ENCODE results near the gene SLC26A5. TPM values are rescaled to one million over a fixed set of nuclear protein-coding genes. Genes with fewer than 3 reads are reported as not detected.
"Not testable (repeated sequence)": the region's sequence is repeated elsewhere in the genome, so short reads cannot be mapped to it uniquely, and the experiment has no call there.

SLC26A5 gene
- total RNA-seq, 2 experiments from 2014 or later: not detected

GRCh38 chr7:103412151-103412550 lies 33.9 kb downstream of the SLC26A5 start:
- no peak overlapping the region for H3K4me3 ChIP-seq (ENCODE audit: low read depth, low read length, poor library complexity, severe bottlenecking)
- DNase-seq (ENCODE audit: low spot score): no peak
- no peaks in the 10 kb centered on the region for H3K9me2 ChIP-seq (ENCODE audit: insufficient read depth, low read length)
- no peak overlapping the region for H2AFZ ChIP-seq (ENCODE audit: low read length)
- TF ChIP-seq EZH2phosphoT487 (IDR thresholded peaks at IDR 0.05; ENCODE audit: borderline replicate concordance, low read depth, low read length) (no peak), CTCF (conservative IDR thresholded peaks at IDR 0.05; ENCODE audit: low read length) (no peak)
- no TSS peak for BruUV-seq (replicated peaks)
- ChIA-PET CTCF (ENCODE audit: unreplicated experiment) (no interaction called here), POLR2A (interaction anchor here (0.7 kb wide), 1 partner anchor 16 kb away, joined by 3 read pairs; no protein-coding TSS in a partner anchor)
- H3K4me2 ChIP-seq (ENCODE audit: low read length): no peak overlapping the region
- H3K36me3 ChIP-seq (ENCODE audit: insufficient read depth, low read length): no peaks in the 10 kb centered on the region
- no peaks in the 10 kb centered on the region for H3K9me3 ChIP-seq (ENCODE audit: low read length)
- no peaks in the 10 kb centered on the region for H3K79me2 ChIP-seq (ENCODE audit: insufficient read depth, low read depth, low read length)
- no peaks in the 10 kb centered on the region for H4K20me1 ChIP-seq (ENCODE audit: insufficient read depth, low read length)
- H3K27ac ChIP-seq (ENCODE audit: low read depth, low read length, poor library complexity, severe bottlenecking): no peak overlapping the region
- no peaks in the 10 kb centered on the region for H3K4me1 ChIP-seq (ENCODE audit: insufficient read depth, low read length, poor library complexity, severe bottlenecking)
- intact Hi-C loops (cut with micrococcal nuclease; ENCODE audit: unreplicated experiment): no loop called here

- Histone ChIP-seq H3K4me2 (ENCODE audit: low read length) (0 out of 2 replicates have a peak overlapping the region, but pooled peaks have one; percentile 22), H2AFZ (ENCODE audit: low read length) (peak overlapping the region; percentile 30; the same call in 1 of the 2 replicates)
- H3K36me3 ChIP-seq (ENCODE audit: insufficient read depth, low read length); H4K20me1 ChIP-seq (ENCODE audit: insufficient read depth, low read length); DNase-seq (ENCODE audit: low spot score); H3K4me3 ChIP-seq (ENCODE audit: low read depth, low read length, poor library complexity, severe bottlenecking); H3K9me2 ChIP-seq (ENCODE audit: insufficient read depth, low read length); H3K9me3 ChIP-seq (ENCODE audit: low read length); H3K27ac ChIP-seq (ENCODE audit: low read depth, low read length, poor library complexity, severe bottlenecking); intact Hi-C loops (cut with micrococcal nuclease; ENCODE audit: unreplicated experiment); H3K4me1 ChIP-seq (ENCODE audit: insufficient read depth, low read length, poor library complexity, severe bottlenecking); BruUV-seq (replicated peaks); H3K79me2 ChIP-seq (ENCODE audit: insufficient read depth, low read depth, low read length): not testable (repeated sequence)
- CTCF ChIA-PET (ENCODE audit: unreplicated experiment): interaction anchor here (0.6 kb wide), 1 partner anchor 248 kb away, joined by 3 read pairs; no protein-coding TSS in a partner anchor
- POLR2A ChIA-PET: interaction anchor here (0.5 to 1.0 kb wide), 3 partner anchors 10 to 648 kb away, joined by 3 to 4 read pairs (median 3); no protein-coding TSS in a partner anchor
Measured at GRCh38 chr7:103405789-103406613, 40.0 kb downstream of the SLC26A5 start.

- H3K4me3 ChIP-seq (ENCODE audit: low read depth, low read length, poor library complexity, severe bottlenecking); H3K79me2 ChIP-seq (ENCODE audit: insufficient read depth, low read depth, low read length); H3K4me1 ChIP-seq (ENCODE audit: insufficient read depth, low read length, poor library complexity, severe bottlenecking); H3K9me2 ChIP-seq (ENCODE audit: insufficient read depth, low read length); H2AFZ ChIP-seq (ENCODE audit: low read length); H3K36me3 ChIP-seq (ENCODE audit: insufficient read depth, low read length); H3K9me3 ChIP-seq (ENCODE audit: low read length); BruUV-seq (replicated peaks); DNase-seq (ENCODE audit: low spot score); H3K4me2 ChIP-seq (ENCODE audit: low read length); POLR2A ChIA-PET; CTCF ChIA-PET (ENCODE audit: unreplicated experiment); H4K20me1 ChIP-seq (ENCODE audit: insufficient read depth, low read length); H3K27ac ChIP-seq (ENCODE audit: low read depth, low read length, poor library complexity, severe bottlenecking); intact Hi-C loops (cut with micrococcal nuclease; ENCODE audit: unreplicated experiment): not testable (repeated sequence)
Measured at GRCh38 chr7:103399687-103400086, 46.3 kb downstream of the SLC26A5 start.

Data from OCI-LY7 (cell line).